MCF 10A (cell line): ENCODE measurements around the gene DDX4. TPM values are rescaled to one million over a fixed set of nuclear protein-coding genes. Genes with fewer than 3 reads are reported as not detected.
"Not testable (repeated sequence)": the region's sequence is repeated elsewhere in the genome, so short reads cannot be mapped to it uniquely, and the experiment has no call there.

Experiments used
- BruUV-seq: library from RNA; stranded (reverse); fragments of 400-500 nt; replicated peaks from 2 replicates; lab custom pipeline; 2021; lab: Mats Ljungman, UMichigan
- CTCF ChIA-PET: fragments of 300-600 bp; sonication (Branson Sonifier 250); formaldehyde crosslinking; extraction: SDS; loops from one replicate; lab custom pipeline; 2021; ENCODE audit warnings: antibody characterized with exemption, inconsistent platforms; lab: Yijun Ruan, JAX
- POLR2A ChIA-PET: fragments of 300-600, 350-650 bp; sonication (Branson Sonifier 250); formaldehyde crosslinking; extraction: SDS; loops from one replicate; lab custom pipeline; 2020; ENCODE audit warnings: antibody characterized with exemption, inconsistent platforms; lab: Yijun Ruan, JAX
- DNase-seq: peaks from one replicate; pipeline ENCODE4 v3.0.0-alpha.2; 2018; ENCODE audit not compliant: unreplicated experiment
- H3K27ac Mint-ChIP-seq: one replicate; pipeline ENCODE4 v1.8.0; 2022; ENCODE audit warnings: mild to moderate bottlenecking, low read depth, mixed read lengths; ENCODE audit not compliant: unreplicated experiment
- H3K27me3 Mint-ChIP-seq: one replicate; pipeline ENCODE4 v1.8.0; 2022; ENCODE audit warnings: mixed read lengths; ENCODE audit not compliant: insufficient read depth, unreplicated experiment
- H3K36me3 Mint-ChIP-seq: one replicate; pipeline ENCODE4 v1.8.0; 2022; ENCODE audit warnings: mild to moderate bottlenecking, moderate library complexity, mixed read lengths; ENCODE audit not compliant: insufficient read depth, unreplicated experiment
- H3K4me1 Mint-ChIP-seq: one replicate; pipeline ENCODE4 v1.8.0; 2022; ENCODE audit warnings: mixed read lengths; ENCODE audit not compliant: insufficient read depth, unreplicated experiment
- H3K4me3 Mint-ChIP-seq: one replicate; pipeline ENCODE4 v1.8.0; 2022; ENCODE audit warnings: mild to moderate bottlenecking, moderate library complexity, mixed read lengths; ENCODE audit not compliant: unreplicated experiment
- H3K9me3 Mint-ChIP-seq: one replicate; pipeline ENCODE4 v1.8.0; 2022; ENCODE audit warnings: mixed read lengths; ENCODE audit not compliant: unreplicated experiment
- intact Hi-C: fragments of 100-400 bp; cut with micrococcal nuclease; formaldehyde crosslinking; loops from 2 replicates; pipeline ENCODE4 v1.14.1; 2022
- total RNA-seq: library from RNA; stranded (reverse); gene quantifications from 2 replicates; pipeline ENCODE4 v1.2.3, GENCODE V29; 2022
- TF ChIP-seq, protein P1 (sequence below): fragments of 200-600 bp; IDR thresholded peaks from one replicate; pipeline ENCODE4 v1.8.0; 2022; ENCODE audit warnings: antibody characterized with exemption, mild to moderate bottlenecking; ENCODE audit not compliant: unreplicated experiment

Gene DDX4
- total RNA-seq, 1 experiment from 2014 or later: not detected

DNA sequence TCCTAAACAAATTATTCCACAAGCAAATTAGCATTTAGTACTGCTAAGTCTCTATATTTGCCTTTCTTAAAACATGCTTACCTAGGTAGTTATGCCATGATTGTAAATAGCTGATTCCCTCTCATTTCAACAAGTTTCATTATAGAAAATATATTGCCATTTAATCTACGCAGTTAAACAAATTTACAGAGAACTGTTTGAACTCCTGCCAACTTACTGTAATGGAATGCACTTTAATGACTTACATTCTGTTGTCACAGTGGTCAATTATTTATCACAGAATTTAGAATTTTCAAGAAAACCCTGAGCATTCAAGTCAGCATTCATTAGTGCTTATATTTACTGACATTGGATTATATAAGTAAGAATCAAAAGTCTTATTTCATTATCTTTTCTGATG, 45.4 kb upstream of the DDX4 start:
- Mint-ChIP-seq H3K4me3 (no peak overlapping the region), H3K27ac (no peak overlapping the region), H3K27me3 (no peaks in the 10 kb centered on the region), H3K36me3 (peaks cover 18% of the 10 kb centered on the region), H3K4me1 (no peaks in the 10 kb centered on the region), H3K9me3 (no peaks in the 10 kb centered on the region)
- POLR2A ChIA-PET: interaction anchor here (0.6 to 1.3 kb wide), 4 partner anchors 14 to 310 kb away, joined by 3 to 4 read pairs (median 4); no protein-coding TSS in a partner anchor
- TF ChIP-seq, protein P1, sequence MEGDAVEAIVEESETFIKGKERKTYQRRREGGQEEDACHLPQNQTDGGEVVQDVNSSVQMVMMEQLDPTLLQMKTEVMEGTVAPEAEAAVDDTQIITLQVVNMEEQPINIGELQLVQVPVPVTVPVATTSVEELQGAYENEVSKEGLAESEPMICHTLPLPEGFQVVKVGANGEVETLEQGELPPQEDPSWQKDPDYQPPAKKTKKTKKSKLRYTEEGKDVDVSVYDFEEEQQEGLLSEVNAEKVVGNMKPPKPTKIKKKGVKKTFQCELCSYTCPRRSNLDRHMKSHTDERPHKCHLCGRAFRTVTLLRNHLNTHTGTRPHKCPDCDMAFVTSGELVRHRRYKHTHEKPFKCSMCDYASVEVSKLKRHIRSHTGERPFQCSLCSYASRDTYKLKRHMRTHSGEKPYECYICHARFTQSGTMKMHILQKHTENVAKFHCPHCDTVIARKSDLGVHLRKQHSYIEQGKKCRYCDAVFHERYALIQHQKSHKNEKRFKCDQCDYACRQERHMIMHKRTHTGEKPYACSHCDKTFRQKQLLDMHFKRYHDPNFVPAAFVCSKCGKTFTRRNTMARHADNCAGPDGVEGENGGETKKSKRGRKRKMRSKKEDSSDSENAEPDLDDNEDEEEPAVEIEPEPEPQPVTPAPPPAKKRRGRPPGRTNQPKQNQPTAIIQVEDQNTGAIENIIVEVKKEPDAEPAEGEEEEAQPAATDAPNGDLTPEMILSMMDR: no peak
- DNase-seq: no peak
- intact Hi-C loops: loop anchor here (1.0 to 5.0 kb wide), 3 partner anchors 230 to 505 kb away; no protein-coding TSS in a partner anchor
- BruUV-seq: no TSS peak
- CTCF ChIA-PET: interaction anchor here (0.7 to 2.6 kb wide), 22 partner anchors 8 to 386 kb away, joined by 3 to 20 read pairs (median 4); no protein-coding TSS in a partner anchor

DNA sequence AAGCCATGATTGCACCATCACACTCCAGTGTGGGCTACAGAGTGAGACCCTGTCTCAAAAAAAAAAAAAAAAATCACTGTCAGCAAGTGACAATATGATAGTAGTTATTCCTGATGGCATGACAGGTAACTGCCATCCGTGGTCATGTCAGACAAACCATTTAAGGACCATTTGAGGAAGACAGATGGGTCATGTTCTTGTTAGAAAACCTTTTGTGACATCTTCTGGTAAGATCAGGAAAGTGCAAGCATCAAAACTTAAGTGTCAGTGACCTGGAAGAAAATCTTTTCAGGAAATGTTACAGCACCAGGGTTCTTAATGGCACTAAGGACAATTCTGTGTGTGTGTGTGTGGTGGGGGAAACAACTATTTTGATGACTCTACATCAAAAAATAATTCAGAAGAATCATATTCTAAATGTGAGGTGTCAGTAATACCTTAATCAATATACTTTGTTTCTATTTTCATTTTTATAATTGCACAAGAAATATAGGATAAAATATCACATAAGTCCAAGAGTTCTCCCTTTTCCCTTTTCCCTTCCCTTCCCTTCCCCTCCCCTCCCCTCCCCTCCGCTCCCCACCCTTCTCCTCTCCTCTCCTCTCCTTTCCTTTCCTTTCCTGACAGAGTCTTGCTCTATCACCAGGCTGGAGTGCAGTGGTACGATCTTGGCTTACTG, 43.6 kb upstream of the DDX4 start:
- Mint-ChIP-seq H3K4me1 (no peaks in the 10 kb centered on the region), H3K27ac (peak overlapping the region; percentile 2), H3K36me3 (peaks cover 17% of the 10 kb centered on the region), H3K4me3 (no peak overlapping the region), H3K9me3 (no peaks in the 10 kb centered on the region), H3K27me3 (no peaks in the 10 kb centered on the region)
- intact Hi-C loops: loop anchor here (1.0 to 5.0 kb wide), 4 partner anchors 228 to 522 kb away; partner anchors contain the start of gene MCIDAS
- POLR2A ChIA-PET: no interaction called here
- TF ChIP-seq, protein P1: peak; percentile 25
- DNase-seq: peak; percentile 40
- CTCF ChIA-PET: interaction anchor here (0.6 to 1.0 kb wide), 9 partner anchors 8 to 1067 kb away, joined by 3 to 5 read pairs (median 3); no protein-coding TSS in a partner anchor
- BruUV-seq: no TSS peak

DNA sequence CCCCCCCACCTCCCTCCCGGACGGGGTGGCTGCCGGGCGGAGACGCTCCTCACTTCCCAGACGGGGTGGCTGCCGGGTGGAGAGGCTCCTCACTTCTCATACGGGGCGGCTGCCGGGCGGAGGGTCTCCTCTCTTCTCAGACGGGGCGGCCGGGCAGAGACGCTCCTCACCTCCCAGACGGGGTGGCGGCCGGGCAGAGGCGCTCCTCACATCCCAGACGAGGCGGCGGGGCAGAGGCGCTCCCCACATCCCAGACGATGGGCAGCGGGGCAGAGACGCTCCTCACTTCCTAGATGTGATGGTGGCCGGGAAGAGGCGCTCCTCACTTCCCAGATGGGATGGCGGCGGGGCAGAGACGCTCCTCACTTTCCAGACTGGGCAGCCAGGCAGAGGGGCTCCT, 41.2 kb upstream of the DDX4 start:
- intact Hi-C loops, H3K27me3 Mint-ChIP-seq, CTCF ChIA-PET, H3K4me1 Mint-ChIP-seq, H3K9me3 Mint-ChIP-seq, BruUV-seq, H3K27ac Mint-ChIP-seq, POLR2A ChIA-PET, H3K4me3 Mint-ChIP-seq, DNase-seq: not testable (repeated sequence)
- peaks cover 17% of the 10 kb centered on the region for H3K36me3 Mint-ChIP-seq

DNA sequence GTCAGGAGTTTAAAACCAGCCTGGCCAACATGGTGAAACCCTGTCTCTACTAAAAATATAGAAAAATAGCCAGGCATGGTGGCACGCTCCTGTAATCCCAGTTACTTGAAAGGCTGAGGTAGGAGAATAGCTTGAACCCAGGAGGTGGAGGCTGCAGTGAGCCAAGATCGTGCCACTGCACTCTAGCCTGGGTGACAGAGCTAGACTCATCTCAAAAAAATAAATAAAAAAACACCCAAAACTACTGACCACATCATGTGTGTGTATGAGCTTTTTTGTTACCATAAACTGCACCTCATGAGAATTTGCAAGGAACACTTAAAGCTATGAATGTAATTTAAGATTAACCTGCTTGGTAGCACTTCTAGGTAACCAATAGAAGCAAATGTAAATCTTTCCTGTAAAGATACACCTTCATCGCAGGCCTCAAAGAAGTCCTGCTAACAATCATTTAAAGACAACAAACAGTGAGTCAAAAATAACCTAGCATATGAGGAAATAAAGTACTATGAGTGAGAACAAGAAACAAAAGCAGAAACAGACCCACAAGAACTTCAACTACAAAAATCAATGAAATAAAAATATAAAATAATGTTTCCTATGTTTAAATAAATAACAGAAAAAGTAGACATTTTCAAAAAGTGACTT, 38.7 kb upstream of the DDX4 start:
- DNase-seq: no peak
- Mint-ChIP-seq H3K36me3 (peaks cover 22% of the 10 kb centered on the region), H3K9me3 (no peaks in the 10 kb centered on the region), H3K4me1 (no peaks in the 10 kb centered on the region), H3K4me3 (no peak overlapping the region), H3K27me3 (no peaks in the 10 kb centered on the region), H3K27ac (no peak overlapping the region)
- BruUV-seq: no TSS peak
- intact Hi-C loops: no loop called here
- TF ChIP-seq, protein P1: no peak
- ChIA-PET CTCF (interaction anchor here (0.6 to 1.0 kb wide), 4 partner anchors 8 to 442 kb away, joined by 3 to 5 read pairs (median 4); no protein-coding TSS in a partner anchor), POLR2A (interaction anchor here (0.7 to 1.5 kb wide), 2 partner anchors 9 to 33 kb away, joined by 3 read pairs; no protein-coding TSS in a partner anchor)
